ENCODE measurements around the gene YJEFN3.
A peak's percentile ranks its signal among the peaks of the same experiment; 100 is the strongest.

YJEFN3 gene, protein sequence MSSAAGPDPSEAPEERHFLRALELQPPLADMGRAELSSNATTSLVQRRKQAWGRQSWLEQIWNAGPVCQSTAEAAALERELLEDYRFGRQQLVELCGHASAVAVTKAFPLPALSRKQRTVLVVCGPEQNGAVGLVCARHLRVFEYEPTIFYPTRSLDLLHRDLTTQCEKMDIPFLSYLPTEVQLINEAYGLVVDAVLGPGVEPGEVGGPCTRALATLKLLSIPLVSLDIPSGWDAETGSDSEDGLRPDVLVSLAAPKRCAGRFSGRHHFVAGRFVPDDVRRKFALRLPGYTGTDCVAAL

GRCh38 chr19:19528721-19529490 lies at the start of gene YJEFN3:
YJEFN3 (plus strand) TSS chr19:19528911; CDS start chr19:19528933, 22 bp downstream.
- peak; percentile 87 for DNase-seq

GRCh38 chr19:19480688-19481087 lies 48.0 kb upstream of the YJEFN3 start:
- no peak for DNase-seq

GRCh38 chr19:19482809-19483596 lies 45.7 kb upstream of the YJEFN3 start:
- DNase-seq = no peak

- DNase-seq = peak; percentile 87
These were observed 43.3 kb upstream of the YJEFN3 start for GRCh38 chr19:19485161-19485997.

GRCh38 chr19:19485998-19486290 lies 42.8 kb upstream of the YJEFN3 start:
- no peak for DNase-seq

DNA sequence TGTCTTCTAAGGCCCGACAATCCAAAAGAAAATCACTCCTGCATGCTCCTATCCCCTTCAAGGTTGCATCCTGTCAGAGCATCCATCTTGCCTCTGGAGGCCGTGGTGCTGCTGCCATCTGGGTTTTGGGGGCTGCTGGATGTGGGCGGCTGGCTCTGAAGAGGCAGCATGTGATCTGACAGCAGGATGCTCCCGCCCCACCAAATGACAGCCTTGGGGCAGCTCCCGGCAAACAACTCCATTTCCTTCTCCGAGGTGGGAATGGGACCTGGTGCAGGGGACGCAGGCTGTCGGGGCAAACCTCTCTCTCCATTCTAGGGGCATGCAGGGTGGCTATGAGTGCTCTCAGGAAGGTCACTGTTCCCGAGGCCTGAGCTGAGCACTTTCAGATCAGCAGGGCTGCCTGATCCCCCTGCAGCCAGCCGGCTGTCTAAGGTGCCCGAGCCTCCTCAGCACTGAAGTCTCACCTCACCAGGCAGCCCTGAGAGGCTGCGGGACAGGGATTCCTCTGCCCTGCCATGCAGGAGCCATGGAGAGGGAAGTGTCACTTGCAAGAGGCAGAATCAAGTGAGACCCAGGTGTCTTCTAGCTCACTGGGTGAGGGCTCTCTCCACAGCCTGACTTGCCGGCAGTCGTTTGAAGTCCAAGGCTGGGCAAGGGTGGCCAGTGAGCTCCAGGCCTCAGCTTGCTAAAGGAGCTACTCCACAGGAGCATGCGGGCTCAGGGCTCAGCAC lies 42.2 kb upstream of the YJEFN3 start:
- no peak for DNase-seq

DNA sequence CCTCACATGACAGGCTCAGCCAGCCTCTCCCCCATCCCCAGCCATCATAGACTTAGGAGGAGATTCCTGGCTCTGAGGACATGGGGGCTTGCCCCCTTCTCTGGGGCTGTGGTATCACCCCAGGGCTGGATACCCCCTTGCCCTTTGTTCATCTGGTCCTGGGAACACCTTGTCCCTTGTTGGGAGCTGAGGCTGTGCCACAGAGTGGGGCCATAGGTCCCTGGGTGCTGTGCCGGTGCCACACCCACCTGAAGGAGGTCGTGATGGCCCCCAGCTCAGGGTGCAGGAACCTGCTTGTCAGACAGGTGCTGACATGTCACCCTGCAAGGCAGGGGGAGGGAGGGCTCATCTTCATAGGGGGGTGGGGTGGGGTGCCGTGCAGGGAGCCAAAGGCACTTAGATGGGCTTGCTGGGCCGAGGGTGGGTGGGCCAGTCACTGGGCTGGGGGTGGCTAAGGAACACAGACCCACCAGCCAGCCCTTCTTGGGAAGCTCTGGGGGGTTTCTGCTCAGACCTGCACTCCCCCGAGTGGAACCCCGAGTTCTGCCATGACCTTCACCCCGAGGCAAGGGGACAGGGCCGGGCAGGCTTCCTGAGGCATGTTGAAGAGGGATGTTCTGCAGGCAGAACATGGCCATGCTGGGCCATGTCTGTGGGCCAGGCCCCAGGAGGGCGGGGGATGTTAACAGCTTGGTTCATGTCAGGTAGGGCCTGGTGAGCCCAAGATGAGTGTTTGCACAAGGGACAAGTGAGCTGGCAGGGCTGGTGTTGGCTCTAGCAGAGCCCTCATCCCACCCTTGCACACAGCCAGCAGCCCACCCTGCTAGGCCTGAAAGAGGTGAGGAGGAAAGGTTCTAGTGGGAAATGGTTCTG lies 41.4 kb upstream of the YJEFN3 start:
- DNase-seq = no peak

DNA sequence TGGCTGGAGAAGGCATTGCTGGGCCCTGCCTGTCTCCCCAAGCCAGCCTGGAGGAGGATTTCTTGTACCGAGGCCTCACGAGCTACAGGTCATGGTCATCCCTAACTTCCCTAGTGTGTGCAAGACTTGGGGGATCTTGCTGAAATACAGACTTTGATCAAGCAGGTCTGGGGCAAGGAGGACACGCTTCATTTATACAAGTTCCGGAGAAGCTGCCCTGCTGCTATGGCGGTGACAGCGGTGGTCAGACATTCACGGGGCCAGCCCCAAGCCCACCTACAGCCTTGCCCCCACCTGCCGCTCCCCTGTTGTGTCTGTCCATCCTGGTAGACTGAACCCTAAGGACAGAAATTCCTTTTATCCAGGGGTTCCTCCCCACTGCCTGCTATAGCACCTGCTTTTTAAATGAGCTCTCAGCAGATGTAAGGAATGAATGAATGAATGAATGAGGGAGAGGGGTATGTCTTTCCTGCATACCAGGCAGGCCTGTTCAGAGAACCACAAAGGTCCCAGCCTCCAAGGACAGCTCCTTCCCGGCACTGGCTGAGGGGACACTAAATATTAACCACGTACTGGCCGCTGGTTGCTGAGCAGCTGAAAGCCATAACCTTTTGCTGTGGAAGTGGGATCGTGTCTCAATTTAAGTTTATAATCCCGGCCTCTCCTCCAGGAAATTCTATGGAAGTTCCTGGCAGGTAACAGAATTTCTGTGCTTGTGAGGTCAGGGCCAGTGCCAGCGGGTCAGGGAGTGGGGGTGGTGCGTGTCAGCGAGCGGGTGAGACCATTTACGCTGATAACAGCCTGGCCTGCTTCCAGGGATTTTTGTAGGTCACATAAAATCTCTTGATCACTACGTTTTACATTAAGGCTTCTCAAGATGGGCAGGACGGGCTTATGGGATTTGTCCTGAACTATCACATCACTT lies 40.5 kb upstream of the YJEFN3 start:
- DNase-seq = no peak

DNA sequence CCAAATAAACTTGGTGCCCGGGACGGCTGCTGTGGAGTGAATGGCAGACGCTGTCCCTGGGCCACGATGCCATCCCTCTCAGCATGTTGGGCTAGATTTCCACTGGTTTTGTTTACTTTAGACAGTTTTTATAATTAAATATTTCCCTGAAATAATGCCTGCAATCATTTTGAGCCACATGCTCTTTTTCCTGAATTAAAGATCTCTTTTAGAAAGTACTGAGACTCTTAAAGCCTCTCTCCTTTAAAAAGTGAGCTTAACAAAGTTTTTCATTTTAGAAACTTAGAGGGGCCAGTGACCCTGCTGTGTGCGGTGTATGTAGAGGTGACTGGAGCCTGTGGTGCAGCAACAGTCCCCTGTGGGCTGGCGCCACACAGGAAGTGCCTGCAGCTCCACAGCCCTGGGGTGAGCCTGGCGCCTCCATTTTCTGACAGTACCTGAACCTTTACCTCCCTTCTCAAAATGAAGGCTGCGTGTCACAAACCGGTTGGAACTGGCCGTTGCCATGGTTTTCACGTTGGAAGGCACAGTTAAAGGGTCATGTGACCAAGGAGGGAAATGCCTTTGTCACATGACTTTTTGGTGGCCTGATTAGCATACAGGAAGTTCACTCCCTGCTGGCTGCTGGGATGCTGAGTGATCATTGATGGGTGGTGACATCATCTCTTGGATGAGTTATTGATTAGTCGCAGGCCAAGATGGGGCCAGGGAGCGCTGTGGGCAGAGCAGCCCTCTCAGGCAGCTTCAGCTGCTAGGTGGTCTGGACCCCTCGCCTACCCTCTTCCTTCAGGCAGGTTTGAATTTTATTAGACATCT lies 39.6 kb upstream of the YJEFN3 start:
- DNase-seq = peak; percentile 95

GRCh38 chr19:19489804-19490204 lies 38.9 kb upstream of the YJEFN3 start:
- DNase-seq = no peak

- DNase-seq = peak; percentile 88
These were observed 38.3 kb upstream of the YJEFN3 start for GRCh38 chr19:19490214-19490968.

DNA sequence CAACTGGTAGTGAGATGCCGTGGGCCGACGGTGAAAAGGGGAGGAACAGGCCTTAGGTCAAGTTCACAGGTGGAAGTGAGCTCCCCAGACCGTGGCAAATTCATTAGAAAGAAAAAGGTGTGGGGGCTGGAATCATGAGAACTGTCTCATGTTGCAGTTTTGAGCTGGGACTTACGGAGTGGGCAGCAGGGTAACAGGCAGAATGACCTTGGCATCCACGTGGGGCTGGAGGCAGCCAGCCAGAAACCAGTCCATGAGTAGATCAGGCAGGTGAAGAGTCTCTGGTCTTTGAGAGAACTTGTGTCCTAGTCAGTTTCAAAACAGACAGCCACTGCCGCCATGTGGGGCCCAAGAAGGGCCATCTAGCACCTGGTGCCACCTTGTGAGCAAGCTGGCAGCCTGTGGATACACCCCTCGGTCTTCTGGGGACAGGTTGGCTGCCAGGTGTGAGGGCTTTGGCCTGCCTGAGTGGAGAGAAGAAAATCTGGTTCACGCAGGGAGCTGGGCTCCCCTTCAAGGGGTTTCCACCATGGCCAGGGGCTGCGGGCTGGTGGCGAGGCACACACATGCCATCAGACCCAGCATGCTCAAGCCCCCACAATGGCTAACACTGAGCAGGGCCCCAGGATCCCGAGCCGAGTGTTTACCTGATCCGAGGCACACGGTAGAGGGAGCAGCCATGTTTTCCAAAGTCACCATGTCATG lies 37.2 kb upstream of the YJEFN3 start:
- DNase-seq = no peak

- no peak for DNase-seq
These were observed 36.6 kb upstream of the YJEFN3 start for GRCh38 chr19:19492026-19492610.

GRCh38 chr19:19493841-19494546 lies 34.7 kb upstream of the YJEFN3 start:
- no peak for DNase-seq

DNA sequence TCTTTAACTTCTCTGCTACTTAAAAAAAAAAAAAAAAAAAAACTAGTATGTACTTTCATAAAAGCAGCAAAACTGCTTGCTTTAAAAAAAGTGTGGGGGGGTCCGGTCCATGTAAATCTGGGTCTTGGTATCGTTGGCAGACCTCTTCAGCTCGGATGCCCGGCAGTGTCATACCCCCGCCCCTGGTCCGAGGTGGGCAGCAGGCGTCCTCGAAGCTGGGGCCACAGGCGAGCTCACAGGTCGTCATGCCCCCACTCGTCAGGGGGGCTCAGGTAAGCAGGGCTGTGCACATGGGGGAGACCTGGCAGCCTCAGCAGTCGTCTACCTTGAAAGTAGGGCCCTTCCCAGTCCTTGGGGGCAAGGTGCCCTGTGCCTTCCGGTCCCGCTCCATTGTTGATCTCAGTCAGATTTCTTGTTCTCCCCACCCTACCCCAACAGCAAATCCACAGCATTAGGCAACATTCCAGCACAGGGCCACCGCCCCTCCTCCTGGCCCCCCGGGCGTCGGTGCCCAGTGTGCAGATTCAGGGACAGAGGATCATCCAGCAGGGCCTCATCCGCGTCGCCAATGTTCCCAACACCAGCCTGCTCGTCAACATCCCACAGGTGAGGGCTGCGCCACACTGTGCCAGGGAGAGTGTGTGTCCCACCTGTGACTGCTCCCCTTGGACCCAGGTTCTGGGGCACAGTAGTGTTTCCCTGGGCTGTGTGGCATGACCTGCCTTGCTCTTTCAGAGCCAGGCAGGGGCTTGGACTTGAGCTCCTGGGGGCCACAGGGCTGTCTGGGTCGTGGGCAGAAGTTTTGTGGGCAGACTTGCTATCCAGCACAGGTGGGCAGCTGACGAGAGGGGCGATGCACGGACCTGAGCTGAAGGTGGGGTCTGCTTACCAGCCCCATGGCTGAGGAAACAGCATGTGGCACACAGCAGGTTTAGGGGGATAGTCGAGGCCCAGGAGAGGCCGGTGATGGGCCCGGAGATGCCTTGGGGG lies 32.8 kb upstream of the YJEFN3 start:
- DNase-seq = no peak

Data from islet precursor cell (in vitro differentiated cells).